Effector memory CD4-positive, alpha-beta T cell (primary cell): ENCODE data around the gene PAOX.

Experiments
- DNase-seq, 3 donors: peaks; one replicate each; pipeline ENCODE4 v3.0.0-alpha.2; 2020
- H3K27ac ChIP-seq: 2 replicates; pipeline ENCODE4 v1.7.0; 2013; ENCODE audit warnings: mild to moderate bottlenecking, low read length, moderate library complexity; ENCODE audit not compliant: insufficient read depth, poor library complexity, severe bottlenecking
- H3K27me3 ChIP-seq: replicated peaks from 2 replicates; pipeline ENCODE4 v1.7.0; 2013; ENCODE audit warnings: mild to moderate bottlenecking, low read length; ENCODE audit not compliant: insufficient read depth, control insufficient read depth, poor library complexity, severe bottlenecking
- H3K36me3 ChIP-seq: 2 replicates; pipeline ENCODE4 v1.7.0; 2013; ENCODE audit warnings: mild to moderate bottlenecking, low read length, moderate library complexity; ENCODE audit not compliant: control insufficient read depth, insufficient read depth
- H3K4me1 ChIP-seq: 2 replicates; pipeline ENCODE4 v1.7.0; 2013; ENCODE audit warnings: low read length, mild to moderate bottlenecking; ENCODE audit not compliant: control insufficient read depth, insufficient read depth, poor library complexity, severe bottlenecking
- H3K4me3 ChIP-seq: 2 replicates; pipeline ENCODE4 v1.7.0; 2013; ENCODE audit warnings: low read length, low read depth, mild to moderate bottlenecking; ENCODE audit not compliant: insufficient read depth, poor library complexity, severe bottlenecking
- H3K9me3 ChIP-seq: 2 replicates; pipeline ENCODE4 v1.7.0; 2013; ENCODE audit warnings: mild to moderate bottlenecking, low read length, moderate library complexity; ENCODE audit not compliant: control insufficient read depth

Gene PAOX

DNA sequence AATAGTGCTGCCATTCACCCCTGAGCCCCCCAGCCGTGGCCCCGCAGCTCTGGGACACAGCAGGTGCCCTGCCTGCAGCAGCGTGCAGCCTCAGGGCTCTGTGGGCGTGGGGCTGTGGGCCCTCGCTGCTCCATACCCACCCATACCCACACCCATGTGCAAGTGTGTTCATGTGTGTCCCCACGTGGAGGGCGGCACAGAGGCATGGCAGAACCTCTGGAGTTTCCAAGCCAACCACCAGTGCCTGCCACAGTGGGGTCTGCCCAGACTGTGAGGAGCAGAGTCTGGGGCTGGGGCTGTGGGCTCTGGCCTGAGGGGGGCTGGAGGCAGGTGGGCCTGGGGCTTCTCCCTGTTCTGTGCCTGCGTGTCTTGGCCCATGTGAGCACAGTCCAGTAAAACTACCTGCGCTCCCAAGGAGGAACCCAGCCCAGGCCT, 29.5 kb upstream of the PAOX start:
- no peaks in the 10 kb centered on the region for H3K36me3 ChIP-seq
- H3K9me3 ChIP-seq: no peaks in the 10 kb centered on the region
- DNase-seq: no peak
- no peak overlapping the region for H3K4me3 ChIP-seq
- H3K27ac ChIP-seq: no peak overlapping the region
- H3K4me1 ChIP-seq: no peaks in the 10 kb centered on the region
- peaks cover 24% of the 10 kb centered on the region for H3K27me3 ChIP-seq

GRCh38 chr10:133350283-133350949, 28.6 kb upstream of the PAOX start:
- Histone ChIP-seq H3K9me3 (no peaks in the 10 kb centered on the region), H3K27me3 (peaks cover 18% of the 10 kb centered on the region), H3K27ac (no peak overlapping the region), H3K4me3 (no peak overlapping the region), H3K4me1 (no peaks in the 10 kb centered on the region), H3K36me3 (no peaks in the 10 kb centered on the region)
- DNase-seq: no peak

- no peak for DNase-seq
- Histone ChIP-seq H3K9me3 (no peaks in the 10 kb centered on the region), H3K27me3 (peaks cover 13% of the 10 kb centered on the region), H3K36me3 (no peaks in the 10 kb centered on the region), H3K4me1 (no peaks in the 10 kb centered on the region), H3K27ac (no peak overlapping the region), H3K4me3 (no peak overlapping the region)
Observed at GRCh38 chr10:133350950-133351329, 28.1 kb upstream of the PAOX start.

DNA sequence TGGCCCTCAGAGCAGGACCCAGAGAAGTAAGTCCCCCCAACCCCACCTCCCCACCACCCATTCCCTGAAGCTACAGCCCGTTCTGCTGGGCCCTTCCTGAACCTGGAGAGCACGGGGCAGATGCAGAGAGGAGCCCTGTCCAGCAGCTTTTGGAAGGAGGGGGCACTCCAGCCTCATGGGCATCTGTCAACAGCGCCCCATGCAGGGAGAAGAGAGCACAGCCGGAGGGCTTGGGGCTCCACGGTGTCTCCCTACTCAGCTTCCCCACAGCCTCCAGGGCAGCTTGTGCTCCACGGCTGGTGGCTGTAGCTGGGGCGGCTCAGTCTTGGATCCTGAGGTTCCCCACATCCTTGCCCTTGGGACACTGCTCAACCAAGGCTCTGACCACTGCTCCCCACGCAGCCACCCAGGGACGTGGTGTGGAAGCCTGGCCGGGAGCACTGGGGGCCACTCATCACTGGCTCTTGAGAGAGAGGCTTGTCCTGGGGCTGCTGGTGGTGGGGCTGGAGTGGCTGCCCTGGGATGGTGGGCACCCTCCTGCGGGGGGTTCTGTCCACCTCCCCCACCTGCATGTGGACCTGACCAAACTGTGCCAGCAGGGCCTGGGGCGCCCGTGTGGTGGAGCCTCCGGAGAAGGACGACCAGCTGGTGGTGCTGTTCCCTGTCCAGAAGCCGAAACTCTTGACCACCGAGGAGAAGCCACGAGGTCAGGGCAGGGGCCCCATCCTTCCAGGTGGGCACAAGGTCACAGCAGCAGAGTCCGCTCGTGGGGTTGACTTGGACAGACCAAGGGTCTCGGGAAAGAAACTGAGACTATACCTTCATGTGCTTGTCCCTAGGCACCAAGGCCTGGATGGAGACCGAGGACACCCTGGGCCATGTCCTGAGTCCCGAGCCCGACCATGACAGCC, 27.4 kb upstream of the PAOX start:
- Histone ChIP-seq H3K4me1 (peaks cover 1% of the 10 kb centered on the region), H3K36me3 (no peaks in the 10 kb centered on the region), H3K27ac (no peak overlapping the region), H3K9me3 (no peaks in the 10 kb centered on the region), H3K27me3 (peaks cover 13% of the 10 kb centered on the region), H3K4me3 (no peak overlapping the region)
- DNase-seq: no peak

DNA sequence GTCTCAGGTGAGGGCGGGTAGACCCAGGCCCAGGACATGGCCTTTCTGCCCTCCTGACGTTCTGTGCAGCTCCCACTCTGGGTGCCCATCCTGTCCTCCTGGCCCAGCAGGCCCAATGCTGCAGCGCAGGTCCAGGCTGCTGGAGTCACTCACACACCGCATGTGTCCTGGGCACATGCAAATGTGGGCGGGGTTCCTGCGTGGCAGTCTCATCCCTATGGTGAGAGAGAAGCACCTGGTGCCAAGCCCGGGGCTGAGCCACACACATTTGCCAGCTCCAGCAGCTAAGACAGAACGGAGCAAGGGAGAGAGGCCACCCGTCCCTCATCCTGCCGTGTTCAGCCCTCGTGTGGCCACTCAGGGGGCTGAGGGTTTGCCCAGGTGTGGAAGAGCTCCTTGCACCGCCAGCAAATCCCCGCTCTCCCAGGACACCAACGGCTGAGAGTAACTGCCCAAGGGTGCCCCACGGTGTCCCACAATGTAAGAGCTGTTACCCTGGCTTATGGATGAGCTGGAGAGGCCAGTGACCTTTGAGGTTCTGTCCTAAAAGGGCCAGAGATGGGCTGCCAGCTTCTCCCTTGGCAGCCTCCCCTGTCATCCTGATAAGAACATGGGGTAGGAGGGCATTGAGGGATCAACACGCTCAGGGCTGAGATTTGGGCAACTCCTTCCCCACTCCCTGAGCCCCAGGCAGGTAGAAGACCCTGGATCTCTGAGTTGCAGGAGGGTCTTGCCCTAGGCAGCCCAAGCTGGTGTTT, 25.7 kb upstream of the PAOX start:
- H3K4me1 ChIP-seq: peaks cover 9% of the 10 kb centered on the region
- H3K27ac ChIP-seq: no peak overlapping the region
- no peaks in the 10 kb centered on the region for H3K9me3 ChIP-seq
- peaks cover under 1% of the 10 kb centered on the region for H3K27me3 ChIP-seq
- no peak for DNase-seq
- no peak overlapping the region for H3K4me3 ChIP-seq
- no peaks in the 10 kb centered on the region for H3K36me3 ChIP-seq

DNA sequence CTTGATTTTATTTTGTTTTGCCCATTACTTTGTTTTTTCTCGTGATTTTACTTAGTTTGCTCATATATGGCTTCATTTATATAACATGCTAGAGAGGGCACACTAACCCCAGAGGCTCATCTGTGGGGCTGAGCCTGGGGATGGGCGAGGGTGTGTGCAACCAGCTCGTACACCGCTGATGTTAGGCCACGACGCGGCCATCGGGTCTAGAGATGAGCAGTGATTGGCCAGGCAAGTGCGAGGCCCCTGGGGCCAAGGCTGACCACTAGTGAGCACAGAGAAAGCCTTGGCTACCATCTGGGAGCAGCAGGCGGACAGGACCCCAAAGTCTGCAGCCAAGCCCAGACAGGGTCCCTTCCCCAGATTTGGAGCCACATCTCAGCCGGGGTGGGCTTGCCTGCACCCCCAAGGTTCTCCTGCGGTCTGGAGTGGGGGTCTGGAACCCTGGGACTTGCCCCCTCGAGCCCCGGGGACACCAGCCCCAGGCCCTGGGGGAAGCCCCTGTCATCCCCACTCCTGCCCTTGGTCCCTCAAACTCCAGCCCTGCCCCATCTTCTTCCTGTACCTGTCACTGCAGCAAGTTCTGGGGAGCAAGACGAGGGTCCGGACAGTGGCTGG, 25.0 kb upstream of the PAOX start:
- Histone ChIP-seq H3K9me3 (no peaks in the 10 kb centered on the region), H3K27ac (no peak overlapping the region), H3K4me3 (no peak overlapping the region), H3K4me1 (peaks cover 9% of the 10 kb centered on the region), H3K27me3 (no peaks in the 10 kb centered on the region), H3K36me3 (no peaks in the 10 kb centered on the region)
- DNase-seq: no peak

DNA sequence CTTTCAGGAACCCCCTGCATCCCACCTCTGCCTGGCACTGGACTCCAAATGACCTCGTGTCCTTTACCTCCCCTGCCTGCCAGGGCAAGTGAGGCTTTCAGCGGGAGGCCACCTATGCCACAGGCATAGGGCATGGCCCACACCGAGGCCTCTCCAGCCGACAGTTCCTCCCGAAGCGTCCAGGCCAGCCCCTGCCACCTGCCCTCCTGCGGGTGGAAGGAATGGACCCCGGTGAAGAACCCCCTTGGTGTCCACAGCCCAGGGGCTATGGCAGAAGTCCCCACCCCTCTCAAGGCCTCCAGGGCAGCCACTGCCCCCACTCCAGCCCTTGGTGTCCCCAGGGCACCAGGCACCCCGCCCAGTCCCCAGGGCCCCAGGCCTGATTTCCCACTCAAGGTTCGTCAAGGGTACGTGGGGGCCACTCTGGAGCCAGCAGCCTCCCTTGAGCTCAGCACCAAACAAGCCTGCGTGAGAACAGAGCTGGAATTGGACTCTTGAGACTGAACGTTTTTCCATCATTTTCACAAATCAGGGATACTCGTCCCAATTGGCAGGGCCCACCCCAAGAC, 24.3 kb upstream of the PAOX start:
- Histone ChIP-seq H3K9me3 (no peaks in the 10 kb centered on the region), H3K4me1 (peaks cover 9% of the 10 kb centered on the region), H3K36me3 (no peaks in the 10 kb centered on the region), H3K4me3 (no peak overlapping the region), H3K27ac (no peak overlapping the region), H3K27me3 (no peaks in the 10 kb centered on the region)
- no peak for DNase-seq

- no peaks in the 10 kb centered on the region for H3K27me3 ChIP-seq
- H3K4me1 ChIP-seq: peaks cover 9% of the 10 kb centered on the region
- no peak overlapping the region for H3K4me3 ChIP-seq
- DNase-seq: no peak
- no peaks in the 10 kb centered on the region for H3K36me3 ChIP-seq
- H3K27ac ChIP-seq: no peak overlapping the region
- H3K9me3 ChIP-seq: no peaks in the 10 kb centered on the region
Observed at GRCh38 chr10:133355266-133355665, 23.8 kb upstream of the PAOX start.

DNA sequence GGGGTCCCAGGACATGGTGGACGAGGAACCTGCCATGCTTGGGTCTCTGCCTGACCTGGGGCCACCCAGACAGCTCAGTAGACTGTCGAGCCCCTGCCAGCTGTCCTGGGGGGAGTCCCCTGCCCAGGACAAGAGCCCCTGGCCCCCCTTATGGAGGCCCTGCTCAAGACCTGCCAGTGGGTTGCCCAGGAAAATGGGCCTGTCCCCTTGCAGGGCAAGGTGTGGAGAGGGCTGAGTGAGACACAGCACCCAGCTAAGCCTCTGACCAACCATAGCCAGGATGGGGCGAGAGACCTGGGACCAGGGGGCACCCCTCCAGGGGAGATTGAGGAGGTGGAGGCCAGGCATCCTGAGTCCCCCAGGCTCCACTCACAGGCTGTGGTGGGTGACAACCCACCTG, 23.1 kb upstream of the PAOX start:
- H3K9me3 ChIP-seq: no peaks in the 10 kb centered on the region
- H3K4me3 ChIP-seq: no peak overlapping the region
- H3K27me3 ChIP-seq: no peaks in the 10 kb centered on the region
- no peaks in the 10 kb centered on the region for H3K36me3 ChIP-seq
- no peak overlapping the region for H3K27ac ChIP-seq
- no peak for DNase-seq
- peaks cover 9% of the 10 kb centered on the region for H3K4me1 ChIP-seq
